Adrenal gland (tissue), 12 donors: ENCODE measurements around the gene ZDHHC17. TPM values are rescaled to one million over a fixed set of nuclear protein-coding genes. Genes with fewer than 3 reads are reported as not detected.

Experiments
- DNase-seq, 7 donors: peaks; one replicate each; pipeline ENCODE4 v3.0.0-alpha.2; 2019 to 2020
- H3K27ac ChIP-seq, 5 donors: fragments of 200-600 bp; sonication (generic) in 4 of 5; 1 replicate in 3 of 5; 2 replicates in 2 of 5; pipeline versions ENCODE4 v1.5.1 to v1.8.0; 2016 to 2020; ENCODE audit warnings: mild to moderate bottlenecking in 1 of 5
- H3K27me3 ChIP-seq: fragments of 200-600 bp; 2 replicates; pipeline ENCODE4 v1.8.0; 2021
- H3K36me3 ChIP-seq, 2 donors: fragments of 200-600 bp; replicated peaks in 1 of 2; 1 replicate in 1 of 2; 2 replicates in 1 of 2; pipeline versions ENCODE4 v1.5.1 to v1.8.0; 2018 to 2022
- H3K4me1 ChIP-seq, 2 donors: fragments of 200-600 bp; replicated peaks in 1 of 2; 1 replicate in 1 of 2; 2 replicates in 1 of 2; pipeline versions ENCODE4 v1.5.1 to v1.8.0; 2018 to 2021
- H3K4me3 ChIP-seq, 4 donors: fragments of 200-600 bp; sonication (generic) in 3 of 4; one replicate each; pipeline ENCODE4 v1.5.1; 2016 to 2018
- H3K9me3 ChIP-seq, 3 donors: fragments of 200-600 bp; sonication (generic) in 1 of 3; replicated peaks in 1 of 3; 1 replicate in 2 of 3; 2 replicates in 1 of 3; pipeline versions ENCODE4 v1.5.1 to v1.8.0; 2016 to 2021
- POLR2A ChIP-seq, 2 donors: fragments of 450-650 bp; IDR thresholded peaks; one replicate each; pipeline ENCODE4 v1.6.1; 2017; ENCODE audit warnings: antibody characterized with exemption in 2 of 2, mild to moderate bottlenecking in 2 of 2, moderate library complexity in 1 of 2
- WGBS, 4 donors: extraction: QIAGEN DNeasy Blood & Tissue Kit in 2 of 4; methylation state at CpG; one replicate each; pipeline versions ENCODE4 v1.1.5 to v1.1.7; 2013 to 2017; 5-methylcytosine and 5-hydroxymethylcytosine counted together
- intact Hi-C, 2 donors: fragments of 100-400 bp; cut with DNase I; formaldehyde crosslinking; loops; one replicate each; pipeline versions ENCODE4 v1.14.1 to v1.15.0; 2022 to 2023
- polyA plus RNA-seq, 3 donors: library from polyadenylated mRNA; stranded (reverse); fragments of 200-250 nt in 2 of 3; fragments of 350-450 nt in 1 of 3; fragmentation: Illumina TruSeq in 1 of 3; extraction: RNeasy Lipid Tissue Mini Kit (QIAGEN cat#74804) in 1 of 3; gene quantifications; one replicate each; pipeline ENCODE4 v1.2.3, GENCODE V29; 2013 to 2014
- total RNA-seq, 9 donors: library from RNA; depleted of rRNA in 4 of 9; stranded (reverse); fragments of >200 nt in 4 of 9; fragments of 120-200 nt in 1 of 9; fragmentation: NEBNext Ultra II Directional in 1 of 9; extraction: Animal tissue kit (Norgen Biotek cat#: 25700) in 1 of 9; gene quantifications; one replicate each; pipeline versions ENCODE4 v1.1.0 to v1.2.4, GENCODE V29; 2013 to 2023
- TF ChIP-seq, protein P1 (sequence below), 6 experiments: fragments of 450-650 bp in 4 of 6; fragments of 200-600 bp in 2 of 6; sonication (generic) in 1 of 6; IDR thresholded peaks; 1 replicate in 5 of 6; 2 replicates in 1 of 6; pipeline versions ENCODE4 v1.5.1 to v1.8.0; 2016 to 2021; ENCODE audit warnings: antibody characterized with exemption in 6 of 6, mild to moderate bottlenecking in 2 of 6, moderate library complexity in 1 of 6
- donor health status: healthy with polysubstance abuse.
- donor health status: Bipolar disorder and iron deficiency.
- donor health status: DM: yes; HTN: yes; CAD: no.
- donor health status: DM: no; HTN: no; CAD: no.
- donor health status: DM: no; HTN: no; CAD: no.
- donor health status: DM: yes; HTN: yes; CAD: no.

ZDHHC17 gene
- total and polyA plus RNA-seq, 12 donors = 17.7 to 102 (median 31.7) TPM

DNA sequence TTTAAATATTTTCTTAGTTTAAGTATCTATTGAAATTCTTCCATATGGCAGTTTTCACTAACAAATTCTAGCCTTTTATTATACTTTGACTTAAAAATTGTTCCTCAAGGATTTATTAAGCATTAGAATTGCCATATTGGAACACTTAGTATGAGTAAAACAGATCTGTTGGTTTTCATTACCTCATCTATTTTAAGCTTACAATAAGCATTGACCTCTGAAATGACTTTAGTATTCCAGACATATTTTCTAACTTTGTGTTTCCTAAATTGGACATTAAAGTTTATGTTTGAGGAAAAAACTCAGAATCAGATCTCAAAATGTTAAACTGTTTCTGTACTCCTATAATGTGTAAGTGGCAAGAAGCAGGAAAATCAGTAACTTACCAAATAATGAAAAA, 66.5 kb downstream of the ZDHHC17 start:
- Histone ChIP-seq H3K4me3 (no peak overlapping the region), H3K9me3 (no peaks in the 10 kb centered on the region), H3K27me3 (no peaks in the 10 kb centered on the region), H3K4me1 (peaks cover 0 to 5% of the 10 kb centered on the region in 2 donors), H3K27ac (no peak overlapping the region), H3K36me3 (peaks cover 0 to 18% of the 10 kb centered on the region in 2 donors)
- TF ChIP-seq, protein P1, sequence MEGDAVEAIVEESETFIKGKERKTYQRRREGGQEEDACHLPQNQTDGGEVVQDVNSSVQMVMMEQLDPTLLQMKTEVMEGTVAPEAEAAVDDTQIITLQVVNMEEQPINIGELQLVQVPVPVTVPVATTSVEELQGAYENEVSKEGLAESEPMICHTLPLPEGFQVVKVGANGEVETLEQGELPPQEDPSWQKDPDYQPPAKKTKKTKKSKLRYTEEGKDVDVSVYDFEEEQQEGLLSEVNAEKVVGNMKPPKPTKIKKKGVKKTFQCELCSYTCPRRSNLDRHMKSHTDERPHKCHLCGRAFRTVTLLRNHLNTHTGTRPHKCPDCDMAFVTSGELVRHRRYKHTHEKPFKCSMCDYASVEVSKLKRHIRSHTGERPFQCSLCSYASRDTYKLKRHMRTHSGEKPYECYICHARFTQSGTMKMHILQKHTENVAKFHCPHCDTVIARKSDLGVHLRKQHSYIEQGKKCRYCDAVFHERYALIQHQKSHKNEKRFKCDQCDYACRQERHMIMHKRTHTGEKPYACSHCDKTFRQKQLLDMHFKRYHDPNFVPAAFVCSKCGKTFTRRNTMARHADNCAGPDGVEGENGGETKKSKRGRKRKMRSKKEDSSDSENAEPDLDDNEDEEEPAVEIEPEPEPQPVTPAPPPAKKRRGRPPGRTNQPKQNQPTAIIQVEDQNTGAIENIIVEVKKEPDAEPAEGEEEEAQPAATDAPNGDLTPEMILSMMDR (IDR thresholded peaks at IDR 0.05) = no peak
- TF ChIP-seq POLR2A (IDR thresholded peaks at IDR 0.05) = no peak
- intact Hi-C loops = no loop called here
- DNase-seq = no peak

DNA sequence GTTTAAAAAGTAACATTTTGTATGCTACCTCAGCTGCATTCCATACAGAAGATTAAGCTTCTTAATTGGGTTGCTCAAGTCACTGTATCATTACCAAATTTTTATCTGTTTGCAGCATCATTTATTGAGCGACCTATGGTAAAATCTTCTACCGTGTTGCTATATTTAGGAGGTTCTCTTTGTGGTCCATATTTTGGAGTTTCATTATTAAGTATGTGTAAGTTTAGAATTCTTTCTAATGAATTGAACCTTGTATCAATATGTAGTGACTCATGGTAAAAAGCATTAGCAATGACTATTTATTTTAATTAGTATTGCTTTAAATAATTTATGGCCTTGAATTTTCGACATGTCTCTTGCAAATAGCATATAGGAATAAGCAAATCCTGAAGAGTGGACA, 72.7 kb downstream of the ZDHHC17 start:
- no peak for DNase-seq
- Histone ChIP-seq H3K9me3 (no peaks in the 10 kb centered on the region), H3K4me1 (no peaks in the 10 kb centered on the region), H3K4me3 (no peak overlapping the region), H3K27me3 (no peaks in the 10 kb centered on the region), H3K27ac (no peak overlapping the region), H3K36me3 (peaks cover 0 to 6% of the 10 kb centered on the region in 2 donors)
- WGBS, 4 donors = 60 to 79% (median 78%) methylated on average over 3 of the region's 3 CpGs
- intact Hi-C loops = no loop called here
- TF ChIP-seq, protein P1 (IDR thresholded peaks at IDR 0.05) = no peak
- no peak for TF ChIP-seq POLR2A (IDR thresholded peaks at IDR 0.05)

DNA sequence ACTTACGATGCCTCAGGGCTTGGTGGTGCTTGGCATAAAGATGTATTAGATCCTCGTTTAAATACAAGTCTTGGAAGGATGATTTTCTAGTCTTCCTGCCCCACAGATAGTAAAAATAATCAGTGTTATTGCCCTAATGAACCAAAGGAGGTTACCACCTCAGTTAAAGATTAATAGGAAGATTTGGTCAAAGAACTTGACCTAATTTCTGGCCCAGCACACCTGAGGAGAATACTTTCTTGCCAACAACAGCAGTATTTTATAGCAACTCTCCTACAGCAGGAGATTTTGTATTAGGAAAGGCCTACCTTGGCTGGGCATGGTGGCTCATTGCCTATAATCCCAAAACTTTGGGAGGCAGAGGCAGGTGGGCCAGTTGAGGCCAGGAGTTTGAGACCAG, 83.3 kb downstream of the ZDHHC17 start:
- H3K9me3 ChIP-seq = no peaks in the 10 kb centered on the region
- no peak overlapping the region for H3K27ac ChIP-seq
- H3K4me3 ChIP-seq = no peak overlapping the region
- DNase-seq = no peak
- peaks cover 0 to 41% of the 10 kb centered on the region in 2 donors for H3K36me3 ChIP-seq
- H3K4me1 ChIP-seq = no peaks in the 10 kb centered on the region
- intact Hi-C loops = no loop called here
- 88 to 93% (median 91%) methylated on average over 2 of the region's 2 CpGs for WGBS, 4 donors
- no peaks in the 10 kb centered on the region for H3K27me3 ChIP-seq
- TF ChIP-seq, protein P1 (IDR thresholded peaks at IDR 0.05) = no peak
- TF ChIP-seq POLR2A (IDR thresholded peaks at IDR 0.05) = no peak

DNA sequence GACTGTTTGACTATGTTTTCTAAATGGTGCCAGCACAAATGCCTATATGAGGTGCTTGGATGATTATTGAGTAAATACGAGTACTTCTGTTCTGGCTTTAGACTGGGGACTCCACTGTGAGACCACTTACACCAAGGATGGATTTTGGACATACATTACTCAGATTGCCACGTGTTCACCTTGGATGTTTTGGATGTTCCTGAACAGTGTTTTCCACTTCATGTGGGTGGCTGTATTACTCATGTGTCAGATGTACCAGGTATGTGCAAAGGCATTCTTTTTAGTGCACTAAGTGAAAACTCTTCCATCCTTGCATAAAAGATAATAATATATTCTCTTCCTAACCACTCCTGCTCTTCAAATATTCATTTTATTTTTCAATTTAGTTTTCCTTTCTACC, 84.2 kb downstream of the ZDHHC17 start:
- Histone ChIP-seq H3K4me3 (no peak overlapping the region), H3K4me1 (no peaks in the 10 kb centered on the region), H3K36me3 (peaks cover 0 to 41% of the 10 kb centered on the region in 2 donors), H3K27ac (no peak overlapping the region), H3K9me3 (no peaks in the 10 kb centered on the region), H3K27me3 (no peaks in the 10 kb centered on the region)
- intact Hi-C loops = no loop called here
- 86 to 97% (median 92%) methylated on average over 2 of the region's 2 CpGs for WGBS, 4 donors
- DNase-seq = no peak
- TF ChIP-seq POLR2A (IDR thresholded peaks at IDR 0.05) = no peak
- TF ChIP-seq, protein P1 (IDR thresholded peaks at IDR 0.05) = no peak
